HG03066 (cell line): Measurements from ENCODE around the gene TAF13.
A peak's percentile ranks its signal among the peaks of the same experiment; 100 is the strongest.

Experiments
- ATAC-seq: cut with Tn5 transposase; IDR thresholded peaks from one replicate; pipeline ENCODE4 v1.9.1; 2021; ENCODE audit warnings: low read depth; ENCODE audit not compliant: unreplicated experiment

The TAF13 gene, protein sequence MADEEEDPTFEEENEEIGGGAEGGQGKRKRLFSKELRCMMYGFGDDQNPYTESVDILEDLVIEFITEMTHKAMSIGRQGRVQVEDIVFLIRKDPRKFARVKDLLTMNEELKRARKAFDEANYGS

DNA sequence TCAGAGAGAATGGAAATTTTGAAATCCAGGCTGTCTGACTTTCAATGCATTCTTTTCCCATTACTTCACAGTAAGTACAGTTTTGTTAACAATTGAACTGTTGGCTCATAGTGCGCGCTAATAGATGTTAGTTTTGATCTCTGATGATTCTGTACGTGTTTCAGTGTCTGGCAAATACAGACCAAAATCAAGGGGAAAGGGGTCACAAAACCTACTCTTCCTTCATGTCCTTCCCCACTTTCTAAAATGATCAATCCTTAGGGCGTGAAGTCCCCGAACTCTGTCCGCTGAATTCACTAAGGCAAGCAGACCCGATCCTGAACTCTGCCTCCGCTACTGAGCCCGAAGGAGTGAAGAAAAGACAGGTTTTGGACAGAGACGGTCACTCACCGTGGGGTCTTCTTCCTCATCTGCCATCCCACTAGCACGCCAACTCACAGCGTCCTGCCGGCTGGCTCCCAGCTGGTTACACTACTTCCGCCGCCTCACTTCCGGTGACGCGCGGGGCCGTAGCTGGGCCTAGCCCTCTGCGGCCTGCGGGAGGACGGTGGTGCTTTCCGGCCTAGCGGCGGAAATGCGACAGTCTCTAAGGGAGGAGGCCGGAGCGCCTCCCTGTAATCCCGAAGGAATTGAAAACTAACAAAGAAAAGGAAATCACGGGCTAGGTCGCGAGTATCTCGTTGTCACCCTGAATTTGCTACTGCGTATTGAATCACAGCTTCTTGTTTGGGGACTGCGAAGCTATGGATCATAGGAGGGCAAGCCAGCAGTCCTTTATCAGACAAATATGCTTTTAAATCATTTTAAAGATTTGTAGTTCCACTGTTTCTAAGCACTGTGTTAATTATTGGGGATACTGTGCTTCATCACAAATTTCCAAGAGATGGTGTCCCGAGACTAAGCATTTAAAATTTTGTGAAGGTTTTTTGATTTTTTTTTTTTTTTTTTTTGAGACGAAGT lies at the start of gene TAF13:
Gene TAF13, minus strand, starts transcription at position 473 of the 960 bp plus-strand sequence. Its CDS starts 56 bp downstream, at position 417.
- peak; percentile 99 for ATAC-seq

GRCh38 chr1:109120356-109120755 lies 44.6 kb upstream of the TAF13 start:
- no peak for ATAC-seq

DNA sequence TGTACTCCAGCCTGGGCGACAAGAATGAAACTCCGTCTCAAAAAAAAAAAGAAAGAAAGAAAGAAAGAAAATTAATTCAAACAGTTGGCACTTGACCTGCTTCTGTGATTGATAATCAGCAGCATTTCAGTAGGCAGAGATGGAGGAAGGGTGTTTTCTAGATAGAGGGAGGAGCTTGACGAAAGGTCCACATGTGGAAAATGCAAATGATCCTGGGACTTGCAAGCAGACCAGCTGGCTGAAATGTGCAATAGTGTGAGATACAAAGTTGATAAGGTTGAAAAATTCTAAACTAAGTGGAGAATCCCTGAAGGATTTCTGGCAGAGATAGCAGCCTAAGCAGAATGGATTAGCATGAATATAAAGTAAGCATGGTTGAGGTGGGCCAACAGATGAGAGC lies 42.3 kb upstream of the TAF13 start:
- no peak for ATAC-seq

- no peak for ATAC-seq
Measured at GRCh38 chr1:109116286-109116685, 40.5 kb upstream of the TAF13 start.

DNA sequence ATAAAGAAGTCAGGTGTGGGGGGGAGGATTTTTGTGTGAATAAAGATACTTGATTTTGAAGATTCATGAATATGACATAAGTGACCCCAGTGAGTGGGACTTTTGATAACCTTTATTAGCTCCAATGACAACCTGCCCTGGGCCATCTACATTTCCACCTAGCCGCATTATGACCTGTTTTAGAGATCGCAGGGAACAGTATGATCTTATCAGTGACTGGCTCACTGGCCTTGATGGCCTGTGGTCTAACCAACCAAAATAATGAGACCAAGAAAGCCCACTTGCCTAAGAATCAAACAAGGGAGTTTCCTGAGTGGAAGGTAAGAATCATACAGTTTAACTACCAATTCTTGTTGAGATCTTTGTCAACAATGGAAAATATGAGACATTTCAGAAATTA lies 39.9 kb upstream of the TAF13 start:
- ATAC-seq = no peak

GRCh38 chr1:109114342-109114674 lies 38.5 kb upstream of the TAF13 start:
- ATAC-seq = no peak

DNA sequence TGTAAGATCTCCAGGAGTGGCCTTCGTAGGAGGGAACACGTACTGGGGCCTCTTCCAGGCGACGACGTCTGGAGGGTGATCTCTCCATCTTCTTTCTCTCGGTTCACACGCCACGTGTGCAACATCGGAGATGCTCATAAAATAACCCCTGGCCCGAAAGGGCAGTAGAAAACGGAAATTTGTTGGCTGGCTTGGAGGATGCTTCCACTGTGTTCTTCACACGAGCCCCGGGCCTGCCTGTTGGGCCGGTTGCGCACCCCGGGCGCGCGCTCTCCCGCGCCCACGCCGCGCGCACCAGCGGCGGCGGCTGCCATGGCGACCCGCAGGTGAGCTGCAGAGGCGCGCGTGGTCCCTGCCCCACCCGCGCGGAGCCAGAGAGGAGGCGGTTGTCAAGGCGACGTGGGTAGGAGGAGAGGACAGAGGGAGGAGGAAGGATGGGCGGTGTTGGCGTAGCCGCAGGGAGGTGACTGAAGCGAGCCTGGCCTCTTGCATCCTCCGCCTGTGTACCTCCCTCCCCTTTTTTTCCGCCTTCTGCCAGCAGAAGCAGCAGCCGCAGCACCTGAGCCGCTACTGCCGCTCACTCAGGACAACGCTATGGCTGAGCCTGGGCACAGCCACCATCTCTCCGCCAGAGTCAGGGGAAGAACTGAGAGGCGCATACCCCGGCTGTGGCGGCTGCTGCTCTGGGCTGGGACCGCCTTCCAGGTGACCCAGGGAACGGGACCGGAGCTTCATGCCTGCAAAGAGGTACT lies 38.0 kb upstream of the TAF13 start, which contains the start of gene ELAPOR1:
Gene ELAPOR1, plus strand, starts transcription at position 526 of the 752 bp plus-strand sequence. Its CDS starts 69 bp downstream, at position 595.
- no peak for ATAC-seq

- ATAC-seq = peak; percentile 68
Measured at GRCh38 chr1:109112652-109113285, 37.0 kb upstream of the TAF13 start.

GRCh38 chr1:109112056-109112651 lies 36.4 kb upstream of the TAF13 start:
- no peak for ATAC-seq

- no peak for ATAC-seq
Measured at GRCh38 chr1:109111386-109112055, 35.7 kb upstream of the TAF13 start.

DNA sequence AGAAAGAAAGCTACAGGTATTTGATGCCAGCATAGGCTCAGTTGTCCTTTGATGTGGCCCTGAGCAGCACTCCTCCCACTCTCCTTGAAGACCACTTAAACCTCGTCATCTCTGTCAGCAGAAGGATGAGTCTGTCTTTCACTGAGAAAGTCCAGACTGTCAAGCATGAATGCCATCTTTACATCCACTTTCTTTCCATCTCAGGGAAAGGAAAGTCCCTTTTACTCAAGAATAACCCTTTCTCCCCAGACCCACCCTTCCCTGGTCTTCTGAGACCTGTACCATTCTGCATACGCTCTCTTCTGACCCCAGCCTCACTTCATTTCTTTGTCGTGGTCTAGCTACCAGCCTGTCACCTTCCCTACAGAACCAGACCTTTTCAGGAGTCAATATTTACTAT lies 34.1 kb upstream of the TAF13 start:
- no peak for ATAC-seq

- no peak for ATAC-seq
Measured at GRCh38 chr1:109107785-109108184, 32.0 kb upstream of the TAF13 start.

- no peak for ATAC-seq
Measured at GRCh38 chr1:109105881-109106280, 30.1 kb upstream of the TAF13 start.

GRCh38 chr1:109104364-109105151 lies 28.8 kb upstream of the TAF13 start:
- ATAC-seq = no peak

DNA sequence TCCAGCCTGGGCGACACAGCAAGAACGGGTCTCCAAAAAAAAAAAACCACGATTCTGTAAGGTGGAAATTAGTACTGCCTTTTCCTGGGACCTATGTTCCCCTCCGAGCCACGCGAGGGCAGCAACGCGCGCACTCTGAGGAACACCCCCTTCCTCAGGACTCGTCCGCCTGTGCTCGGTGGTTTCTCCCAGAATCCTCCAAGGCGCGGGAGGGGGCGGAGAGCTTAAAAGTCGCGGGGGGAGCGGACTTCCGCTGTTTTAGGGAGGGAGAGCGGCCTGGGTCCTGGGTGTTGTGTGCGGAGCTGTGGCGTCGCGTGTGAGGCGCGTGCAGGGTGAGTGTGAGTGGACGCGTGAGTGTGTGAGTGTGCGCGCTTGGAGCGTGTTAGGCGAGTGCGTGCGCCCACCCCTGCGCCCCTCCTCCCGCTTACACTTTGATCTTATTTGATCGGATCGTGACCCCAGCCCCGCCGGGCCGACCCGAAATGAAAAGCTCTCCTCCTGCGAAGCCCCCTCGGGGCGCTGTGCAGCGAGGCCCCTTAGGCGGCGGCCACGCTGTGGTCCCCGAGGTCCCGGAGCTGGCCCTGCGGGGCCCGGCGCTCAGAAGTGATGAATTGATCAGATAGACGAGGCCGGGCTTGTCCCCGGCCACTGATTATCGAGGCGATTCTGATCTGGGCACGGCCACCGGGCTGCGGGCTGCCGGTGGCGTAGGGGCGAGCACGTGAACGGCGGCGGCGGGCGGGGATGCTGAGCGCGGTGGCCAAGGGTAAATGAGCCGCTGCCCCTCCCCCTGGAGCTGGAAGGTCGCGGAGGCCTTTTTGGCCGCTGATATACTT lies 24.4 kb upstream of the TAF13 start:
- peak; percentile 86 for ATAC-seq

- ATAC-seq = no peak
Measured at GRCh38 chr1:109096120-109096519, 20.3 kb upstream of the TAF13 start.

- ATAC-seq = no peak
Measured at GRCh38 chr1:109095631-109096030, 19.8 kb upstream of the TAF13 start.

GRCh38 chr1:109094871-109095270 lies 19.1 kb upstream of the TAF13 start:
- ATAC-seq = no peak
